ENCODE results near the gene KLHL28.

Gene KLHL28

GRCh38 chr14:44880791-44881190 is 81.0 kb downstream of the KLHL28 start:
- ATAC-seq (replicated peaks) (no peak), DNase-seq (no peak)
- H3K9me3 Mint-ChIP-seq = peaks cover 4 to 16% of the 10 kb centered on the region in 2 donors
- no peaks in the 10 kb centered on the region for H3K4me1 Mint-ChIP-seq (ENCODE audit: low read depth in 2 of 2)
- H3K27me3 Mint-ChIP-seq = peaks cover 33 to 49% of the 10 kb centered on the region in 2 donors
- no peak overlapping the region for H3K27ac Mint-ChIP-seq
- no peaks in the 10 kb centered on the region for H3K36me3 Mint-ChIP-seq (ENCODE audit: insufficient read depth)
- no peak overlapping the region for H3K4me3 Mint-ChIP-seq

Measured in effector memory CD8-positive, alpha-beta T cell (primary cell).